Duodenal mucosa (tissue), 2 donors: ENCODE data around the gene SYNRG.

ENCODE experiments used
- H3K27ac ChIP-seq: one replicate; pipeline ENCODE4 v1.7.0; 2013; ENCODE audit warnings: low read depth, low read length
- H3K27me3 ChIP-seq, 2 donors: one replicate each; pipeline ENCODE4 v1.7.0; 2013; ENCODE audit warnings: low read length in 2 of 2, control low read depth in 1 of 2; ENCODE audit not compliant: insufficient read depth in 2 of 2, control insufficient read depth in 1 of 2
- H3K36me3 ChIP-seq, 2 donors: one replicate each; pipeline ENCODE4 v1.7.0; 2013; ENCODE audit warnings: low read length in 2 of 2, control low read depth in 1 of 2; ENCODE audit not compliant: insufficient read depth in 2 of 2, control insufficient read depth in 1 of 2
- H3K4me1 ChIP-seq, 2 donors: one replicate each; pipeline ENCODE4 v1.7.0; 2013; ENCODE audit warnings: low read length in 2 of 2, control low read depth in 1 of 2; ENCODE audit not compliant: insufficient read depth in 2 of 2, control insufficient read depth in 1 of 2
- H3K4me3 ChIP-seq, 2 donors: one replicate each; pipeline ENCODE4 v1.7.0; 2013; ENCODE audit warnings: low read length in 2 of 2, low read depth in 1 of 2
- H3K9ac ChIP-seq, 2 donors: one replicate each; pipeline ENCODE4 v1.7.0; 2013; ENCODE audit warnings: low read length in 2 of 2, low read depth in 1 of 2
- H3K9me3 ChIP-seq, 2 donors: one replicate each; pipeline ENCODE4 v1.7.0; 2013; ENCODE audit warnings: low read length in 2 of 2, control low read depth in 1 of 2; ENCODE audit not compliant: control insufficient read depth in 1 of 2

The SYNRG gene, protein sequence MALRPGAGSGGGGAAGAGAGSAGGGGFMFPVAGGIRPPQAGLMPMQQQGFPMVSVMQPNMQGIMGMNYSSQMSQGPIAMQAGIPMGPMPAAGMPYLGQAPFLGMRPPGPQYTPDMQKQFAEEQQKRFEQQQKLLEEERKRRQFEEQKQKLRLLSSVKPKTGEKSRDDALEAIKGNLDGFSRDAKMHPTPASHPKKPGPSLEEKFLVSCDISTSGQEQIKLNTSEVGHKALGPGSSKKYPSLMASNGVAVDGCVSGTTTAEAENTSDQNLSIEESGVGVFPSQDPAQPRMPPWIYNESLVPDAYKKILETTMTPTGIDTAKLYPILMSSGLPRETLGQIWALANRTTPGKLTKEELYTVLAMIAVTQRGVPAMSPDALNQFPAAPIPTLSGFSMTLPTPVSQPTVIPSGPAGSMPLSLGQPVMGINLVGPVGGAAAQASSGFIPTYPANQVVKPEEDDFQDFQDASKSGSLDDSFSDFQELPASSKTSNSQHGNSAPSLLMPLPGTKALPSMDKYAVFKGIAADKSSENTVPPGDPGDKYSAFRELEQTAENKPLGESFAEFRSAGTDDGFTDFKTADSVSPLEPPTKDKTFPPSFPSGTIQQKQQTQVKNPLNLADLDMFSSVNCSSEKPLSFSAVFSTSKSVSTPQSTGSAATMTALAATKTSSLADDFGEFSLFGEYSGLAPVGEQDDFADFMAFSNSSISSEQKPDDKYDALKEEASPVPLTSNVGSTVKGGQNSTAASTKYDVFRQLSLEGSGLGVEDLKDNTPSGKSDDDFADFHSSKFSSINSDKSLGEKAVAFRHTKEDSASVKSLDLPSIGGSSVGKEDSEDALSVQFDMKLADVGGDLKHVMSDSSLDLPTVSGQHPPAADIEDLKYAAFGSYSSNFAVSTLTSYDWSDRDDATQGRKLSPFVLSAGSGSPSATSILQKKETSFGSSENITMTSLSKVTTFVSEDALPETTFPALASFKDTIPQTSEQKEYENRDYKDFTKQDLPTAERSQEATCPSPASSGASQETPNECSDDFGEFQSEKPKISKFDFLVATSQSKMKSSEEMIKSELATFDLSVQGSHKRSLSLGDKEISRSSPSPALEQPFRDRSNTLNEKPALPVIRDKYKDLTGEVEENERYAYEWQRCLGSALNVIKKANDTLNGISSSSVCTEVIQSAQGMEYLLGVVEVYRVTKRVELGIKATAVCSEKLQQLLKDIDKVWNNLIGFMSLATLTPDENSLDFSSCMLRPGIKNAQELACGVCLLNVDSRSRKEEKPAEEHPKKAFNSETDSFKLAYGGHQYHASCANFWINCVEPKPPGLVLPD (N-terminal part only)

DNA sequence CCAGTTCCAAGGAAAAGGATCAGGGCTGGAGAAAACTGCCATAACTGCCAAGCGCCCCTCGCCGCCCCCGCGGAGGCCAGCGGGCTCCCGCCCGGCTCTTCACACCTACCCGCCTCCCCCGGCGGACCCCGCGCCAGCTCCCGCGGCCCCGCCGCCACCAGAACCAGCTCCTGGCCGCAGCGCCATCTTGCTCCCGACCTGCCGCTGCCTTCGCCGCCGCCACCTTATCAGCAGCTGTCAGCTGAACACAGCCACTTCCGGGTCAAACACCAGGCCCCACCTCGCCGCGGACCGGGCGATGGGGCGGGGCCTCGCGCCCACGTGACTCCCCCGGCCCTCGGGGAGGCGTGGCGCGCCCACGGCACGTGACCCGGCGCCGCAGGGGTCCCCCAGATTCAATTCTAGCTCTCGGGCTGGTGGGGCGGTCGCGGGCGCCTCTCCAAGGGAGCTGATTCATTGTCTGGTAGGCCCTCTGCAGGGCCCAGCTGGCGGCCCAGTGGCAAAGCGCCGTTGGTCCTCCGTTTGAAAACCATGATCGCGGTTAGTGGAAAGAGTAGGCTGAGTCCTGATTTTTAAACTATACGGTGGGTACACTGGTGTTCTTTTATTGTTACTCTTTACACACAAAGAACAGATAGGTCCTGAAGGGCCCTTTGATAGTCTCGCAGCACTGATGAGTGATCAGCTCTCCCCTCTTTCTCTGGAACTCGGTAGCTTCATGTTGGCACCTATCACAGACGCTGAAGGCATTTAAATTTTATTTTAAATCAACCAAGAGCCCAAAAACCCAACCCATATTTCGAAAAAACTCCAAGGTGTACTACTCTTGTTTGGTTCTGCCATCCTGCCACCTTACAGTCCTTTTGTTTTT, at the start of gene SYNRG:
TSS of gene SYNRG (minus strand) at position 249 of the 871 bp plus-strand sequence. CDS start at position 186, 63 bp downstream.
- peaks cover 5 to 20% of the 10 kb centered on the region in 2 donors for H3K36me3 ChIP-seq
- H3K4me3 ChIP-seq: peak within 1 kb of the TSS; percentile 76 to 88
- H3K27me3 ChIP-seq: no peaks in the 10 kb centered on the region
- peak within 1 kb of the TSS; percentile 79 to 84 for H3K9ac ChIP-seq
- peak within 1 kb of the TSS; percentile 72 for H3K27ac ChIP-seq
- H3K4me1 ChIP-seq: peaks cover 3 to 6% of the 10 kb centered on the region in 2 donors
- H3K9me3 ChIP-seq: no peaks in the 10 kb centered on the region

DNA sequence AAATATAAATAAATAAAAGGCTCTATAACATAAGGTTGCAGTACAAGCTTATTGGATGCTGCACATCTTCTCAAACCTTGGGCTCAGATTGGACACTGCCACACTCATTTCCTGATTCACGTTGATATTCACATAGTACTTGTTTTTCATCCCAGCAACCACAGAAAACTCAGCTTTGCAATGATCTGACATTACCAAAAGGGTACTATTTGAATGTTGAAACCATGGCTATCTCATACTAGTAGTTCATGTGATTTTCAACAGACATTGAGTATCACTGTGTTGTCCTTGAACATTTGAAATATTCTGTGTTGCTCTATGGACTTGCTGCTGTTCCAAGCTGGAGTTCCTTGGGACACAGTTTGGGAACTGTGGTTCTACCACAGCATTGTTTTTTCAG, 48.0 kb upstream of the SYNRG start:
- H3K27me3 ChIP-seq: no peaks in the 10 kb centered on the region
- no peaks in the 10 kb centered on the region for H3K9me3 ChIP-seq
- no peaks in the 10 kb centered on the region for H3K36me3 ChIP-seq
- no peak overlapping the region for H3K4me3 ChIP-seq
- no peak overlapping the region for H3K9ac ChIP-seq
- no peak overlapping the region for H3K27ac ChIP-seq
- peaks cover 23 to 24% of the 10 kb centered on the region in 2 donors for H3K4me1 ChIP-seq

DNA sequence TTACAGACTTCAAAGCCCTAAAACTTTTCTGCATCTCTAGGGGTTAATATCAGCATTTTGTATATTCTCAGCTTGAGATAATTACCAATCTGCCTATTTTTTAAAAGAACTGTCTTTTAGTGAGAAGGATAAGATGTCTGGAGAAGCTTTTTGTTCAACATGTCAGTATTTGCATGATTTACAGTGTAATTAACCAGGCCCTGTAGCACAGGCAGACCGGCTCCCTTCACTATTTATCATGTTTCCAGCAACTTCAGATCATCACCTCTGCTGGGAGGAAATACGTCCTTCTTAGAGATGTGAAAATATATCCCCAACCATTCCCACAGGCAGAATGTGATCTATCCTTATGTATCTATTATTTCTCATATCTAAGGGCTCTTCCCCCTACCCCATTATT, 42.6 kb upstream of the SYNRG start:
- H3K27ac ChIP-seq: no peak overlapping the region
- no peak overlapping the region for H3K9ac ChIP-seq
- H3K4me1 ChIP-seq: peaks cover 5 to 6% of the 10 kb centered on the region in 2 donors
- H3K9me3 ChIP-seq: no peaks in the 10 kb centered on the region
- H3K27me3 ChIP-seq: no peaks in the 10 kb centered on the region
- H3K36me3 ChIP-seq: no peaks in the 10 kb centered on the region
- no peak overlapping the region for H3K4me3 ChIP-seq

DNA sequence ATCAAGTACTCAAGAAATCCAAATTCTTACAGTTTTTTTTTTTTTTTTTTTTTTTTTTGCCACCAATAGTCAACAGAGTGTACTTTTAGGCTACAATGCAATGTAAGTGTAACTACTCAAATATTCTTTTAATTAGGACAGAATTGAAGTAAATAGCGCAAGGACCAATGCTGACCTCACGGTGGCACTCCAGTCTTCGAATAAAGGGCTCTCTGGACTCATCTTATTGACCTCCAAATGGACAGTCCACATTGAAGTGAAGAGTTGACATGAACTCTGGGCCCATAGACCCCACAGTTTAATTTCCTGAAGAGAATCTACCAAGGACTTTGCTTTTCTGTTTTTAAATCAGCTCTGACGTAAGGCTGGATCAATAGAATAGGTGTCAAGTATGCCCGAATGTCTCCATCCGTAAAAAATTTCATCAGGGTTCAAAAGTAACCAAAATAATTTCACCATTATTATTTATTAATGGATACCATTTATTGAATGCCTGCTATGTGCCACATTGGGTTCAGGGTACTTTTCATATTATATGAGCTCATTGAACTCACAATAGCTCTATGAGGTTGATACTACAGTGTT, 41.3 kb upstream of the SYNRG start:
- Histone ChIP-seq H3K36me3 (no peaks in the 10 kb centered on the region), H3K9me3 (no peaks in the 10 kb centered on the region), H3K4me1 (peaks cover 5 to 6% of the 10 kb centered on the region in 2 donors), H3K27ac (no peak overlapping the region), H3K27me3 (no peaks in the 10 kb centered on the region), H3K9ac (no peak overlapping the region), H3K4me3 (no peak overlapping the region)

DNA sequence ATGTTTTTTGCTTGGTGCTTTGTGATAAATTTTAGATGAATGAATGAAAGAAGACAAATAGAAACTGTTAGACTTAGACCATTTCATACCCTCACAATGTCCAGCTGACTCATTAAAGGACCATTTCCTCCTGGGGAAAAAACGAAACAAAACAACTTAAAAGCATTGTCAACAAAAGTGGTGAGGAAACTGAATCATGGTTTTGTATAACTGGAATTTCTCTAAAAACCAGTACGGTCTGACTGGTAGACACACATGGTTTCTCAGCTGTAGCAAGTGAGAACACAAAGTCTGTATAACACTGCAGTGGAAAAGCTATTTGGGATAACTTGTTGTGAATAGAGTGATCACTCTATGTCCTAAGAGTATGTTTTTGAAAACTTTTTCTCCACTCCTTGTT, 39.3 kb upstream of the SYNRG start:
- Histone ChIP-seq H3K4me1 (peaks cover 15% of the 10 kb centered on the region in 2 donors), H3K4me3 (no peak overlapping the region), H3K27ac (no peak overlapping the region), H3K9ac (no peak overlapping the region), H3K36me3 (no peaks in the 10 kb centered on the region), H3K9me3 (no peaks in the 10 kb centered on the region), H3K27me3 (peaks cover 0 to 3% of the 10 kb centered on the region in 2 donors)

DNA sequence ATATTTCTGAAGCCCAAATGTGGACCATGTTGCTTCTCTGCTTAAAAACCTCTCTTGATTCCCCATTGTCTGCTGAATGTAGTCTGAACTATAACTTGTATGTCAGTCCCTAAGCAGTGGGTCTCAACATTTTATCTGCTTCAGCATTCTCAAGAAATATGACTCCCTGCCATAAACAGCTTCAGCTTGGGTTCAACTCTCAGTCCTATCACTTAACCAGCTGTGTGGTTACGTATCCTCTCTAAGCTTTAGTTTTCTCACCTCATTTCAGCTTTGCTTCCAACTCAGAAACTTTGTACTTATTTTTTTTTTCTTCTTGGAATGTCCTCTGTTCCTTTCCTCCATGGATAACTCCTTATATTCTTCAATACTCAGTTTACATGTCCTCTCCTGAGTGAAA, 38.6 kb upstream of the SYNRG start:
- Histone ChIP-seq H3K4me1 (peaks cover 15 to 16% of the 10 kb centered on the region in 2 donors), H3K27ac (no peak overlapping the region), H3K9ac (no peak overlapping the region), H3K9me3 (no peaks in the 10 kb centered on the region), H3K27me3 (peaks cover 0 to 3% of the 10 kb centered on the region in 2 donors), H3K4me3 (no peak overlapping the region), H3K36me3 (no peaks in the 10 kb centered on the region)

DNA sequence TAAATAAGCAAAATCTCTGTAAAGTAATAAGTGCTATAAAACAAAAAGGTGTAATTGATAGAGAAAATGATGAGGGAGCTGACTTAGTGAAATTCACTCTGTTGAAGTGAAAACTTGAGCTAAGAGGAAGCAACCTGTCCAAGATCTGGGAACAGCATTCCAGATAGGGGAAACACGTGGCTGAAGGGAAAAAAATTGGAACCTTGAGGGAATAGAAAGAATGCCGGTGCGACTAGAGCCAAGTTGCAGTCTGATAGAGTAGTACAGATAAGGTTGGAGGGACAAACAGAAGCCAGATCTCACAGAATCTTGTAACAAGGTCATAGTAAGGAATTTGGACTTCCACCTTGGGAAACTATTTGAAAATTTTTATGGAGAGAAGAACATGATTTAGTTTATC, 34.7 kb upstream of the SYNRG start:
- H3K4me3 ChIP-seq: peak overlapping the region; percentile 90 to 96
- H3K27me3 ChIP-seq: peaks cover 0 to 3% of the 10 kb centered on the region in 2 donors
- H3K9me3 ChIP-seq: no peaks in the 10 kb centered on the region
- H3K9ac ChIP-seq: peak overlapping the region; percentile 22 to 91
- H3K4me1 ChIP-seq: peaks cover 22 to 27% of the 10 kb centered on the region in 2 donors
- H3K27ac ChIP-seq: no peak overlapping the region
- H3K36me3 ChIP-seq: peaks cover 9 to 10% of the 10 kb centered on the region in 2 donors

DNA sequence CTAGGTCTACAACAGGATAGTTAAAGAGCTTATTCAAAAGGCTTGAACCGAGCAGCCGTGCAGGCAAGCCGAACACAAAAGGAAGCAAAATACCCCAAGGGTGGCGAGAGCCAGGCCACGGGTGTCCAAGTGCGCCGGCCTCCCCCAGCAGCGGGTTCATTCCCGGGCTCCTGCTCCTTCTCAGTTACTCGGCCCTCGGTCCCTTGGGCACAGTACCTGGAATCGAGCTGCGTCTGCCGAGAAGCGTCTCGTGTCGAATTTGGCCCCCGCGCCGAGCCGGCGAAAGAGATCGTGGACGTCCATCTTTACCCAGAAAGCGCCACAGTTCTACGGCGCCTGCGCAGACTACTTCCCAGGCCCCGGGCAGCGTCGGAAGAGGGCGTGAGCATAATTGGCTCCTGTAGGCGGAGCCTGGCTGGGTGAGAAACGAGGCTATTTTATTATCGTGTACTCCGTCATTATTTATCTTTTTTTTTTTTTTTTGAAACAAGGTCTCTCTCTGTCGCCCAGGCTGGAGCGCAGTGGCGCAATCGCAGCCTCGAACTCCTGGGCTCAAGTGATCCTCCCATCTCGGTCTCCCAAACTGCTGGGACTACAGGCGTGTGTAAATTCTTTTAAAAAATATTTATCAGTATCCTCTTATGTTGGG, 34.0 kb upstream of the SYNRG start, which contains the start of gene DDX52:
TSS of gene DDX52 (minus strand) at position 329 of the 649 bp plus-strand sequence. CDS start at position 303, 26 bp downstream.
- peak within 1 kb of the TSS; percentile 67 for H3K27ac ChIP-seq
- peaks cover 9 to 10% of the 10 kb centered on the region in 2 donors for H3K36me3 ChIP-seq
- H3K4me1 ChIP-seq: peaks cover 19 to 23% of the 10 kb centered on the region in 2 donors
- peaks cover 0 to 3% of the 10 kb centered on the region in 2 donors for H3K27me3 ChIP-seq
- H3K9me3 ChIP-seq: no peaks in the 10 kb centered on the region
- peak within 1 kb of the TSS; percentile 91 to 92 for H3K9ac ChIP-seq
- H3K4me3 ChIP-seq: peak within 1 kb of the TSS; percentile 90 to 96
